Choroid plexus epithelial cell (primary cell): ENCODE data around the gene TMEM14B.
"Not testable (repeated sequence)": the region's sequence is repeated elsewhere in the genome, so short reads cannot be mapped to it uniquely, and the experiment has no call there.

Experiments used
- DNase-seq: peaks from one replicate; pipeline ENCODE4 v3.0.0-alpha.2; 2010; ENCODE audit warnings: low read depth
- H3K4me3 ChIP-seq: 2 replicates; pipeline ENCODE4 v1.5.1; 2011; ENCODE audit warnings: low read depth, mild to moderate bottlenecking, control low read depth, low read length, moderate library complexity
- CTCF ChIP-seq: conservative IDR thresholded peaks from 2 replicates; pipeline ENCODE4 v1.5.1; 2011; ENCODE audit warnings: low read depth, mild to moderate bottlenecking, control low read depth, inconsistent platforms, low read length, moderate library complexity

Gene TMEM14B

GRCh38 chr6:10733151-10733715 is 14.4 kb upstream of the TMEM14B start:
- DNase-seq = peak; percentile 15

GRCh38 chr6:10733863-10734262 is 13.7 kb upstream of the TMEM14B start:
- DNase-seq = no peak
- no peak for TF ChIP-seq CTCF
- no peak overlapping the region for H3K4me3 ChIP-seq

More at GRCh38 chr6:10733151-10733715, 14.4 kb upstream of the TMEM14B start:
- no peak overlapping the region for H3K4me3 ChIP-seq
- TF ChIP-seq CTCF = no peak

- H3K4me3 ChIP-seq = no peak overlapping the region
- no peak for DNase-seq
- TF ChIP-seq CTCF = no peak
Observed at GRCh38 chr6:10736731-10737130, 10.9 kb upstream of the TMEM14B start.

GRCh38 chr6:10740061-10740460 is 7.5 kb upstream of the TMEM14B start:
- no peak overlapping the region for H3K4me3 ChIP-seq
- no peak for DNase-seq
- no peak for TF ChIP-seq CTCF

- H3K4me3 ChIP-seq, DNase-seq: not testable (repeated sequence)
Observed at GRCh38 chr6:10741643-10742042, 6.0 kb upstream of the TMEM14B start.

GRCh38 chr6:10742251-10742650 is 5.4 kb upstream of the TMEM14B start:
- no peak for TF ChIP-seq CTCF
- no peak overlapping the region for H3K4me3 ChIP-seq
- DNase-seq = no peak

- DNase-seq = no peak
- no peak for TF ChIP-seq CTCF
- no peak overlapping the region for H3K4me3 ChIP-seq
Observed at GRCh38 chr6:10743515-10743914, 4.1 kb upstream of the TMEM14B start.
